ENCODE measurements around the gene TMEFF1. TPM values are rescaled to one million over a fixed set of nuclear protein-coding genes. Genes with fewer than 3 reads are reported as not detected.

TMEFF1 gene
- total RNA-seq, 1 donor from 2014 or later: 171 TPM

DNA sequence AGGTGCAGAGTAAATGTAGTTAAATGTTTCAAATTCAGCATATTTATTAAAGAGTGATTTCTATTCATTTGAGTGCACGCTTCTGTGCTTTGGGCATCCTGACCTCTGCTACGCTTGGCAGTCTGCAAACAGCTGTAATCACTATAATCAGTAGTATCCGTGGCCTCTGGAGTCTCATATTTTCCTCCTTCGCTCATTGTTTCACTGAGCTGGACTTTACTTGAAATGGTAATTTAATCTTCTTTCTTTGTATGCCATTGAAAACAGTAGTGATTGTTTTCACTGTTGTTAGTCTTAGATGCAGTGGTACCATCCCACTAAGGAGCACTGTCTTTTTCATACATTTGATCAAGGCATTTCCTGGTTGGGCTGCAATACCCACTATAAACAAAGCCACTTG, 61.5 kb downstream of the TMEFF1 start:
- no peak for DNase-seq
- Mint-ChIP-seq H3K36me3 (ENCODE audit: unreplicated experiment) (peaks cover 8% of the 10 kb centered on the region), H3K27me3 (ENCODE audit: unreplicated experiment) (peaks cover 2% of the 10 kb centered on the region), H3K9me3 (ENCODE audit: unreplicated experiment) (peaks cover 8% of the 10 kb centered on the region), H3K27ac (ENCODE audit: unreplicated experiment) (peak overlapping the region; percentile 20), H3K4me1 (ENCODE audit: low read depth, unreplicated experiment) (no peaks in the 10 kb centered on the region), H3K4me3 (ENCODE audit: unreplicated experiment) (no peak overlapping the region)
- no peak for TF ChIP-seq CTCF (IDR thresholded peaks at IDR 0.05; ENCODE audit: partially characterized antibody, unreplicated experiment)

DNA sequence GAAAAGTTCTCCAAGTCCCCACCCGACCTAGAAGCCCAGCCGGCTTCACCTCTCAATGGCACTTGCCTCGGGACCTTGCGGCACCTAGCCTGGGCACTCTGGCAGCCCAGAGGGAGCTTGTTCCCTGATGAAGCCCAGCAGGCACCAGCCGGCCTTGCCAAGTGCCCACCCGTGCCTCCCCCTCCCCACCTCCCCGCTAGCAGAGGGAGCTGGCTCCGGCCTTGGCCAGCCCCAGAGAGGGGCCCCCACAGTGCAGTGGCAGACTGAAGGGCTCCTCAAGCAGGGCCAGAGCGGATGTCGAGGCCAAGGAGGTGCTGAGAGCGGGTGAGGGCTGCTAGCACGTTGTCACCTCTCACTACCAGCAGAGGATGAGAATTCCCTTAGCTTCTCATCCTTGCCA, 67.4 kb downstream of the TMEFF1 start:
- DNase-seq: no peak
- Mint-ChIP-seq H3K36me3 (ENCODE audit: unreplicated experiment) (peaks cover 33% of the 10 kb centered on the region), H3K27me3 (ENCODE audit: unreplicated experiment) (peaks cover 7% of the 10 kb centered on the region), H3K27ac (ENCODE audit: unreplicated experiment) (no peak overlapping the region), H3K4me3 (ENCODE audit: unreplicated experiment) (no peak overlapping the region), H3K4me1 (ENCODE audit: low read depth, unreplicated experiment) (no peaks in the 10 kb centered on the region), H3K9me3 (ENCODE audit: unreplicated experiment) (peaks cover 15% of the 10 kb centered on the region)
- TF ChIP-seq CTCF (IDR thresholded peaks at IDR 0.05; ENCODE audit: partially characterized antibody, unreplicated experiment): no peak

DNA sequence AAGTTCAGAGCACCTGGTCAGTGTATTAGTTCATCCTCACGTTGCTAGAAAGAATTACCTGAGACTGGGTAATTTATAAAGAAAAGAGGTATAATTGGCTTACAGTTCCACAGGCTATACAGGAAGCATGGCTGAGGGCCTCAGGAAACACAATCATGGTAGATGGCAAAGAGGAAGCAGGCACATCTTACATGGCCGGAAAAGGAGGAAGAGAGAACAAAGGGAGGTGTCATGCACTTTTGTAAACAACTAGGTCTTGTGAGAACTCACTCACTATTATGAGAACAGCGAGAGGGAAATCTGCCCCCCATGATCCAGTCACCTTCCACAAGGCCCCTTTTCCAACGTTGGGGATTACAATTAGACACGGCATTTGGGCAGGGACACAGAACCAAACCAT, 76.1 kb downstream of the TMEFF1 start:
- DNase-seq: no peak
- Mint-ChIP-seq H3K27me3 (ENCODE audit: unreplicated experiment) (peaks cover 10% of the 10 kb centered on the region), H3K36me3 (ENCODE audit: unreplicated experiment) (peaks cover 36% of the 10 kb centered on the region), H3K9me3 (ENCODE audit: unreplicated experiment) (peaks cover 9% of the 10 kb centered on the region), H3K27ac (ENCODE audit: unreplicated experiment) (no peak overlapping the region), H3K4me1 (ENCODE audit: low read depth, unreplicated experiment) (no peaks in the 10 kb centered on the region), H3K4me3 (ENCODE audit: unreplicated experiment) (no peak overlapping the region)
- no peak for TF ChIP-seq CTCF (IDR thresholded peaks at IDR 0.05; ENCODE audit: partially characterized antibody, unreplicated experiment)

DNA sequence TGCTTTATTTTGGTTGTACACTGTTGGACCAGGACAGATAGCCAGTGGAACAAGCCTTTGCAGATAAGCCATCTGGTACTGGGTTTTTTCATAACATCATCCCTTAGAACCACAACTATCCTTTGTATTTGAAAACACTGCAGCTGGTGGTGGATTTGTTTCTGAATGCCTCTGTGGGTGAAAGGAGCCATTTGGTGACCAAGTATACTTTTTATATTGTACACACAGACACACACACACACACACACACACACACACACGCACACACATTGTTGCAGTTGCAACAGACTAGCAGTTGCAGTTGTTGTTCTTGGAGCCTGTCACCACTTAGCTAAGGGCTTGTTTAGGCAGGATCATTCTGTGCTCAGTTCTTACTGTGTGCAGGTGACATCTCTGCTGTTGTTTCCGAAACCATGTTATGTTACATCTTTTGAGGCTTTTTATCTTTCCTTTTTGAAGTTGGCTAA, 82.0 kb downstream of the TMEFF1 start:
- H3K9me3 Mint-ChIP-seq (ENCODE audit: unreplicated experiment): no peaks in the 10 kb centered on the region
- DNase-seq: no peak
- no peak overlapping the region for H3K27ac Mint-ChIP-seq (ENCODE audit: unreplicated experiment)
- no peak for TF ChIP-seq CTCF (IDR thresholded peaks at IDR 0.05; ENCODE audit: partially characterized antibody, unreplicated experiment)
- H3K36me3 Mint-ChIP-seq (ENCODE audit: unreplicated experiment): no peaks in the 10 kb centered on the region
- no peaks in the 10 kb centered on the region for H3K4me1 Mint-ChIP-seq (ENCODE audit: low read depth, unreplicated experiment)
- H3K27me3 Mint-ChIP-seq (ENCODE audit: unreplicated experiment): no peaks in the 10 kb centered on the region
- no peak overlapping the region for H3K4me3 Mint-ChIP-seq (ENCODE audit: unreplicated experiment)

- Mint-ChIP-seq H3K9me3 (ENCODE audit: unreplicated experiment) (no peaks in the 10 kb centered on the region), H3K27me3 (ENCODE audit: unreplicated experiment) (no peaks in the 10 kb centered on the region), H3K36me3 (ENCODE audit: unreplicated experiment) (no peaks in the 10 kb centered on the region), H3K27ac (ENCODE audit: unreplicated experiment) (no peak overlapping the region), H3K4me1 (ENCODE audit: low read depth, unreplicated experiment) (no peaks in the 10 kb centered on the region), H3K4me3 (ENCODE audit: unreplicated experiment) (no peak overlapping the region)
- DNase-seq: no peak
- TF ChIP-seq CTCF (IDR thresholded peaks at IDR 0.05; ENCODE audit: partially characterized antibody, unreplicated experiment): no peak
Observed at GRCh38 chr9:100555471-100555870, 82.5 kb downstream of the TMEFF1 start.
